Endometrial microvascular endothelial cells (primary cell): Measurements from ENCODE around the gene HBG2. TPM values are rescaled to one million over a fixed set of nuclear protein-coding genes. Genes with fewer than 3 reads are reported as not detected.

Experiments used
- in situ Hi-C: cut with HindIII; loops from 2 replicates; pipeline ENCODE4 v1.10.0; 2017; ENCODE audit warnings: low sequenced_read_pairs, low pct_unique_long_range_greater_than_20kb; ENCODE audit errors: inconsistent ontology term
- total RNA-seq: library from RNA; depleted of rRNA; stranded (reverse); fragments of >200 nt; gene quantifications from one replicate; pipeline ENCODE4 v1.2.3, GENCODE V29; 2015; ENCODE audit errors: inconsistent ontology term

The HBG2 gene
- total RNA-seq, 1 donor from 2014 or later: not detected

- in situ Hi-C loops: no loop called here
Observed at GRCh38 chr11:5235364-5236095, 19.1 kb downstream of the HBG2 start.

GRCh38 chr11:5234381-5234834 is 20.2 kb downstream of the HBG2 start, which contains the start of gene HBD:
HBD (minus strand) TSS chr11:5234483; CDS start chr11:5234433, 50 bp downstream.
- in situ Hi-C loops: no loop called here

- in situ Hi-C loops: no loop called here
Observed at GRCh38 chr11:5233307-5233706, 21.3 kb downstream of the HBG2 start.

- in situ Hi-C loops: no loop called here
Observed at GRCh38 chr11:5232821-5233220, 21.8 kb downstream of the HBG2 start.

GRCh38 chr11:5232176-5232575 is 22.4 kb downstream of the HBG2 start:
- in situ Hi-C loops: no loop called here

- in situ Hi-C loops: no loop called here
Observed at GRCh38 chr11:5231111-5231510, 23.5 kb downstream of the HBG2 start.

- in situ Hi-C loops: no loop called here
Observed at GRCh38 chr11:5230266-5230665, 24.3 kb downstream of the HBG2 start.

- in situ Hi-C loops: no loop called here
Observed at GRCh38 chr11:5229796-5230195, 24.8 kb downstream of the HBG2 start.

- in situ Hi-C loops: no loop called here
Observed at GRCh38 chr11:5229356-5229755, 25.2 kb downstream of the HBG2 start.

- in situ Hi-C loops: no loop called here
Observed at GRCh38 chr11:5228124-5228523, 26.5 kb downstream of the HBG2 start.

- in situ Hi-C loops: no loop called here
Observed at GRCh38 chr11:5227681-5228080, 26.9 kb downstream of the HBG2 start.

GRCh38 chr11:5226732-5227310 is 27.8 kb downstream of the HBG2 start, which contains the start of gene HBB:
HBB (minus strand) TSS chr11:5227071; CDS start chr11:5227021, 50 bp downstream.
- in situ Hi-C loops: no loop called here

- in situ Hi-C loops: no loop called here
Observed at GRCh38 chr11:5225480-5225871, 29.1 kb downstream of the HBG2 start.

- in situ Hi-C loops: no loop called here
Observed at GRCh38 chr11:5224538-5225479, 29.8 kb downstream of the HBG2 start.

- in situ Hi-C loops: no loop called here
Observed at GRCh38 chr11:5223686-5224085, 30.9 kb downstream of the HBG2 start.

GRCh38 chr11:5223146-5223545 is 31.4 kb downstream of the HBG2 start:
- in situ Hi-C loops: no loop called here

- in situ Hi-C loops: no loop called here
Observed at GRCh38 chr11:5210376-5210885, 44.1 kb downstream of the HBG2 start.

GRCh38 chr11:5204787-5205186 is 49.8 kb downstream of the HBG2 start:
- in situ Hi-C loops: no loop called here

- in situ Hi-C loops: no loop called here
Observed at GRCh38 chr11:5203366-5203765, 51.2 kb downstream of the HBG2 start.
